GM19438 (cell line): Measurements from ENCODE around the gene RIN3.

Experiments
- ATAC-seq: cut with Tn5 transposase; IDR thresholded peaks from one replicate; pipeline ENCODE4 v1.9.1; 2021; ENCODE audit warnings: low read depth; ENCODE audit not compliant: unreplicated experiment

Gene RIN3

GRCh38 chr14:92572050-92572449 is 58.5 kb downstream of the RIN3 start:
- no peak for ATAC-seq

- no peak for ATAC-seq
These were observed 60.3 kb downstream of the RIN3 start for GRCh38 chr14:92573761-92574498.

- no peak for ATAC-seq
These were observed 61.6 kb downstream of the RIN3 start for GRCh38 chr14:92575061-92575747.

GRCh38 chr14:92575748-92576303 is 62.2 kb downstream of the RIN3 start:
- ATAC-seq, result no peak

- peak; percentile 88 for ATAC-seq
These were observed 63.8 kb downstream of the RIN3 start for GRCh38 chr14:92577321-92577742.

- ATAC-seq, result no peak
These were observed 64.9 kb downstream of the RIN3 start for GRCh38 chr14:92578511-92578910.

- ATAC-seq, result no peak
These were observed 65.8 kb downstream of the RIN3 start for GRCh38 chr14:92579244-92579936.

- no peak for ATAC-seq
These were observed 67.6 kb downstream of the RIN3 start for GRCh38 chr14:92581206-92581605.

- no peak for ATAC-seq
These were observed 68.5 kb downstream of the RIN3 start for GRCh38 chr14:92581966-92582566.

GRCh38 chr14:92582706-92583452 is 69.3 kb downstream of the RIN3 start:
- ATAC-seq, result peak; percentile 48

- no peak for ATAC-seq
These were observed 70.6 kb downstream of the RIN3 start for GRCh38 chr14:92584220-92584619.

GRCh38 chr14:92584816-92585215 is 71.2 kb downstream of the RIN3 start:
- ATAC-seq, result no peak

- no peak for ATAC-seq
These were observed 72.7 kb downstream of the RIN3 start for GRCh38 chr14:92585981-92586937.

- no peak for ATAC-seq
These were observed 73.5 kb downstream of the RIN3 start for GRCh38 chr14:92586963-92587699.

- no peak for ATAC-seq
These were observed 74.1 kb downstream of the RIN3 start for GRCh38 chr14:92587700-92588085.

GRCh38 chr14:92589213-92589852 is 75.8 kb downstream of the RIN3 start:
- no peak for ATAC-seq

- no peak for ATAC-seq
These were observed 76.6 kb downstream of the RIN3 start for GRCh38 chr14:92590176-92590575.

GRCh38 chr14:92590941-92591340 is 77.4 kb downstream of the RIN3 start:
- ATAC-seq, result no peak
